H1 (cell line): ENCODE data around the gene SUPT7L. TPM values are rescaled to one million over a fixed set of nuclear protein-coding genes. Genes with fewer than 3 reads are reported as not detected.

Source experiments
- CTCF ChIA-PET: fragments of 300-600 bp; sonication (Branson Sonifier 250); formaldehyde crosslinking; loops from one replicate; lab custom pipeline; 2021; ENCODE audit not compliant: partially characterized antibody; lab: Charles Lee
- POLR2A ChIA-PET: fragments of 300-600 bp; sonication (Branson Sonifier 250); formaldehyde crosslinking; loops from one replicate; lab custom pipeline; 2021; ENCODE audit warnings: inconsistent platforms; ENCODE audit not compliant: partially characterized antibody; lab: Charles Lee
- DNase-seq, 2 experiments: peaks; one replicate each; pipeline versions ENCODE4 v3.0.0 to v3.0.0-alpha.2; 2010 to 2022; ENCODE audit warnings: low spot score in 2 of 2, low read depth in 1 of 2, mixed read lengths in 1 of 2
- FAIRE-seq: peaks from 2 replicates; lab custom pipeline; 2011; peaks lifted over from hg19 to GRCh38; lab: Jason Lieb, UNC
- H2AFZ ChIP-seq: 2 replicates; pipeline ENCODE4 v1.8.1; 2012; ENCODE audit warnings: low read length, inconsistent platforms
- H2AK5ac ChIP-seq: 2 replicates; pipeline ENCODE4 v1.6.1; 2013; ENCODE audit warnings: low read depth, low read length
- H2BK120ac ChIP-seq: replicated peaks from 2 replicates; pipeline ENCODE3; 2013; ENCODE audit warnings: low read depth, low read length, inconsistent platforms
- H2BK12ac ChIP-seq: 2 replicates; pipeline ENCODE4 v1.6.1; 2013; ENCODE audit warnings: low read depth, low read length
- H2BK15ac ChIP-seq: 2 replicates; pipeline ENCODE4 v1.6.1; 2013; ENCODE audit warnings: low read length
- H2BK20ac ChIP-seq: 2 replicates; pipeline ENCODE4 v1.6.1; 2013; ENCODE audit warnings: low read length
- H2BK5ac ChIP-seq: 2 replicates; pipeline ENCODE4 v1.6.1; 2013; ENCODE audit warnings: low read depth, low read length
- H3K14ac ChIP-seq: 2 replicates; pipeline ENCODE4 v1.6.1; 2013; ENCODE audit warnings: inconsistent platforms; ENCODE audit not compliant: insufficient read length
- H3K18ac ChIP-seq: 2 replicates; pipeline ENCODE4 v1.6.1; 2013; ENCODE audit warnings: low read length; ENCODE audit errors: extremely low read depth
- H3K23ac ChIP-seq: 2 replicates; pipeline ENCODE4 v1.6.1; 2013; ENCODE audit warnings: inconsistent platforms; ENCODE audit not compliant: insufficient read length
- H3K23me2 ChIP-seq: 2 replicates; pipeline ENCODE4 v1.6.1; 2013; ENCODE audit warnings: low read depth, low read length
- H3K27ac ChIP-seq: 2 replicates; pipeline ENCODE4 v1.6.1; 2011; ENCODE audit warnings: low read depth, low read length, inconsistent platforms
- H3K27me3 ChIP-seq, 4 experiments: replicated peaks in 1 of 4; 1 replicate in 1 of 4; 2 replicates in 3 of 4; pipeline versions ENCODE4 v1.6.1 to v1.8.1; 2011 to 2013; ENCODE audit warnings: low read length in 3 of 4, mild to moderate bottlenecking in 3 of 4, inconsistent platforms in 2 of 4, mixed read lengths in 2 of 4, moderate library complexity in 1 of 4; ENCODE audit not compliant: control insufficient read depth in 3 of 4, insufficient read depth in 3 of 4; ENCODE audit errors: extremely low read depth in 1 of 4
- H3K36me3 ChIP-seq, 4 experiments: 2 replicates each; pipeline versions ENCODE4 v1.6.1 to v1.8.1; 2011 to 2013; ENCODE audit warnings: mild to moderate bottlenecking in 4 of 4, low read length in 3 of 4, moderate library complexity in 2 of 4, control low read depth in 1 of 4, inconsistent platforms in 1 of 4; ENCODE audit not compliant: insufficient read depth in 4 of 4, control insufficient read depth in 2 of 4
- H3K4ac ChIP-seq: replicated peaks from 2 replicates; pipeline ENCODE3; 2013; ENCODE audit warnings: low read length, low read depth, mixed read lengths, inconsistent platforms; ENCODE audit not compliant: insufficient read length
- H3K4me1 ChIP-seq, 4 experiments: replicated peaks in 1 of 4; 1 replicate in 1 of 4; 2 replicates in 3 of 4; pipeline versions ENCODE4 v1.6.1 to v1.8.1; 2011 to 2013; ENCODE audit warnings: low read length in 3 of 4, inconsistent platforms in 2 of 4, mixed read lengths in 1 of 4; ENCODE audit not compliant: insufficient read depth in 4 of 4, control insufficient read depth in 3 of 4
- H3K4me2 ChIP-seq, 2 experiments: 2 replicates each; pipeline versions ENCODE4 v1.6.1 to v1.8.1; 2011 to 2013; ENCODE audit warnings: low read depth in 2 of 2, low read length in 2 of 2, control low read depth in 1 of 2, inconsistent platforms in 1 of 2, mild to moderate bottlenecking in 1 of 2; ENCODE audit not compliant: insufficient read depth in 1 of 2
- H3K4me3 ChIP-seq, 4 experiments: fragments of 200-600, 300-600 bp in 1 of 4; sonication (generic), shearing (Covaris generic), sonication (Bioruptor Twin) in 1 of 4; 2 replicates each; pipeline versions ENCODE4 v1.5.1 to v1.8.1; 2011 to 2016; ENCODE audit warnings: low read length in 4 of 4, low read depth in 3 of 4, control low read depth in 2 of 4, inconsistent platforms in 2 of 4, mild to moderate bottlenecking in 2 of 4, mixed read lengths in 1 of 4, moderate library complexity in 1 of 4; ENCODE audit not compliant: insufficient read depth in 2 of 4; ENCODE audit errors: extremely low read depth in 1 of 4
- H3K56ac ChIP-seq: replicated peaks from 2 replicates; pipeline ENCODE3; 2013; ENCODE audit warnings: low read depth, mild to moderate bottlenecking, mixed read lengths, low read length, inconsistent platforms; ENCODE audit not compliant: insufficient read length
- H3K79me1 ChIP-seq: 2 replicates; pipeline ENCODE4 v1.6.1; 2013; ENCODE audit warnings: low read depth, low read length, control low read depth
- H3K79me2 ChIP-seq, 2 experiments: 2 replicates each; pipeline versions ENCODE4 v1.6.1 to v1.8.1; 2012 to 2013; ENCODE audit warnings: low read length in 2 of 2, mild to moderate bottlenecking in 2 of 2, inconsistent platforms in 1 of 2; ENCODE audit not compliant: insufficient read depth in 2 of 2, control insufficient read depth in 1 of 2
- H3K9ac ChIP-seq, 4 experiments: replicated peaks in 1 of 4; 1 replicate in 1 of 4; 2 replicates in 3 of 4; pipeline versions ENCODE4 v1.6.1 to v1.8.1; 2011 to 2013; ENCODE audit warnings: low read depth in 3 of 4, low read length in 3 of 4, control low read depth in 2 of 4, mild to moderate bottlenecking in 2 of 4, moderate library complexity in 2 of 4, inconsistent platforms in 1 of 4; ENCODE audit errors: extremely low read depth in 1 of 4
- H3K9me3 ChIP-seq, 2 experiments: 2 replicates each; pipeline versions ENCODE4 v1.6.1 to v1.8.1; 2012 to 2013; ENCODE audit warnings: mild to moderate bottlenecking in 2 of 2, moderate library complexity in 2 of 2, control low read depth in 1 of 2, inconsistent platforms in 1 of 2, low read depth in 1 of 2, low read length in 1 of 2, mixed read lengths in 1 of 2; ENCODE audit not compliant: insufficient read depth in 2 of 2
- H4K20me1 ChIP-seq, 2 experiments: replicated peaks in 1 of 2; 2 replicates each; pipeline versions ENCODE3 to v1.8.1; 2011 to 2013; ENCODE audit warnings: inconsistent platforms in 2 of 2, low read length in 2 of 2, mild to moderate bottlenecking in 1 of 2; ENCODE audit not compliant: insufficient read depth in 2 of 2, control insufficient read depth in 1 of 2
- H4K5ac ChIP-seq: 2 replicates; pipeline ENCODE4 v1.6.1; 2013; ENCODE audit warnings: low read length, low read depth, mixed read lengths, inconsistent platforms; ENCODE audit not compliant: insufficient read length
- H4K8ac ChIP-seq: 2 replicates; pipeline ENCODE4 v1.8.0; 2013; ENCODE audit warnings: mild to moderate bottlenecking, moderate library complexity, low read length, inconsistent platforms; ENCODE audit not compliant: insufficient read depth; ENCODE audit errors: extremely low read depth
- H4K91ac ChIP-seq: replicated peaks from 2 replicates; pipeline ENCODE3; 2013; ENCODE audit warnings: low read length, mixed read lengths, inconsistent platforms; ENCODE audit not compliant: insufficient read length
- BACH1 ChIP-seq: IDR thresholded peaks from 2 replicates; pipeline ENCODE4 v1.6.1; 2012; ENCODE audit warnings: low read length, improper control_type of control experiment
- CBX8 ChIP-seq: fragments of 300-800, 300-1000 bp; sonication (generic); IDR thresholded peaks from 2 replicates; pipeline ENCODE4 v1.7.1; 2016; ENCODE audit warnings: low read depth, low read length, borderline replicate concordance
- EP300 ChIP-seq, 2 experiments: IDR thresholded peaks; 1 replicate in 1 of 2; 2 replicates in 1 of 2; pipeline ENCODE4 v1.6.1; 2011 to 2012; ENCODE audit warnings: low read depth in 2 of 2, low read length in 2 of 2, mild to moderate bottlenecking in 2 of 2, borderline replicate concordance in 1 of 2, inconsistent platforms in 1 of 2, moderate library complexity in 1 of 2
- GABPA ChIP-seq: IDR thresholded peaks from 2 replicates; pipeline ENCODE4 v1.6.1; 2011; ENCODE audit warnings: mild to moderate bottlenecking, low read length, moderate library complexity, borderline replicate concordance; ENCODE audit not compliant: insufficient read depth
- GTF2F1 ChIP-seq: IDR thresholded peaks from 2 replicates; pipeline ENCODE4 v1.6.1; 2012; ENCODE audit warnings: low read depth, low read length, improper control_type of control experiment, borderline replicate concordance
- WGBS, 2 experiments: shearing (Covaris generic) in 1 of 2; methylation state at CpG; one replicate each; pipeline versions ENCODE4 v1.1.6 to v1.1.7; 2013 to 2015; ENCODE audit warnings: low lambda C conversion rate in 2 of 2, mixed read lengths in 2 of 2, inconsistent platforms in 1 of 2, low coverage in 1 of 2, missing lambda C conversion rate in 1 of 2; ENCODE audit not compliant: insufficient replicate concordance in 2 of 2, insufficient coverage in 1 of 2, insufficient read length in 1 of 2; ENCODE audit errors: extremely low coverage in 1 of 2, missing lambda C conversion rate in 1 of 2; 5-methylcytosine and 5-hydroxymethylcytosine counted together
- polyA plus RNA-seq, 7 experiments: library from polyadenylated mRNA; depleted of rRNA in 3 of 7; stranded (reverse) in 5 of 7; unstranded in 2 of 7; fragments of >200 nt in 5 of 7; fragments of 200-250 nt in 2 of 7; gene quantifications; 1 replicate in 5 of 7; 2 replicates in 1 of 7; 4 replicates in 1 of 7; pipeline versions ENCODE4 v1.2.1 to v1.2.3, GENCODE V29; 2011 to 2013; ENCODE audit warnings: missing spikeins in 2 of 7, mixed read lengths in 2 of 7
- total RNA-seq: library from RNA; stranded (reverse); fragmentation: NEBNext Ultra II Directional; extraction: Animal tissue kit (Norgen Biotek cat#: 25700); gene quantifications from 2 replicates; pipeline ENCODE4 v1.2.1, GENCODE V29; 2021

Gene SUPT7L
- total and polyA plus RNA-seq, 2 of the 8 experiments (the other 6 are each of a cell fraction or from before 2014, with no cell fraction given) = 22.2 to 26.6 TPM

- no peak overlapping the region for H2BK5ac ChIP-seq
- TF ChIP-seq CBX8 (no peak), GABPA (no peak), EP300 (IDR thresholded peaks at IDR 0.05; ENCODE audit: borderline replicate concordance in 1 of 2, low read depth in 2 of 2, low read length in 2 of 2) (no peak), BACH1 (no peak), GTF2F1 (no peak)
- no peaks in the 10 kb centered on the region; a peak in 1 of 8 replicates for H3K36me3 ChIP-seq
- no peak overlapping the region for H3K14ac ChIP-seq
- DNase-seq = no peak
- peaks cover 5% of the 10 kb centered on the region; the same call in 1 of the 2 replicates for H3K23me2 ChIP-seq
- no peaks in the 10 kb centered on the region for H3K79me2 ChIP-seq
- H3K9ac ChIP-seq = no peak overlapping the region
- H3K27me3 ChIP-seq = no peaks in the 10 kb centered on the region
- no peak overlapping the region for H3K56ac ChIP-seq
- POLR2A ChIA-PET = interaction anchor here (2.1 kb wide), 1 partner anchor 42 kb away, joined by 8 read pairs; no protein-coding TSS in a partner anchor
- no peak overlapping the region for H2BK120ac ChIP-seq
- no peaks in the 10 kb centered on the region for H3K79me1 ChIP-seq
- H3K4ac ChIP-seq = no peak overlapping the region
- no peak overlapping the region for H2AK5ac ChIP-seq
- no peak overlapping the region for H2AFZ ChIP-seq
- no peak overlapping the region for H3K27ac ChIP-seq
- WGBS, 2 experiments = 92% methylated on average over 8 of the region's 8 CpGs; no CpG with 5 or more reads in 1 of the 2 experiments
- FAIRE-seq = no peak
- CTCF ChIA-PET = interaction anchor here (1.0 to 5.0 kb wide), 4 partner anchors 12 to 96 kb away, joined by 3 to 51 read pairs (median 4); no protein-coding TSS in a partner anchor
- H3K18ac ChIP-seq = no peak overlapping the region
- H4K8ac ChIP-seq = no peak overlapping the region
- no peak overlapping the region for H3K4me3 ChIP-seq
- no peaks in the 10 kb centered on the region for H4K20me1 ChIP-seq
- H3K23ac ChIP-seq = no peak overlapping the region
- H3K9me3 ChIP-seq = no peaks in the 10 kb centered on the region
- H4K5ac ChIP-seq = no peak overlapping the region
- no peak overlapping the region for H2BK12ac ChIP-seq
- H2BK20ac ChIP-seq = no peak overlapping the region
- H4K91ac ChIP-seq = no peak overlapping the region
- H2BK15ac ChIP-seq = no peak overlapping the region
- no peak overlapping the region for H3K4me2 ChIP-seq
- peaks cover 0 to 7% (median 2%) of the 10 kb centered on the region in 4 experiments; a peak in 5 of 7 replicates for H3K4me1 ChIP-seq
Observed at GRCh38 chr2:27710640-27711430, 47.4 kb upstream of the SUPT7L start.
